Measurements from ENCODE around the gene CRB3. TPM values are rescaled to one million over a fixed set of nuclear protein-coding genes. Genes with fewer than 3 reads are reported as not detected.

Gene CRB3
- total and polyA plus RNA-seq, 2 donors (not counting 3 experiments of a cell fraction or from before 2014, with no cell fraction given) = not detected

- no peak overlapping the region for H3K4me2 ChIP-seq (ENCODE audit: insufficient read depth, low read length)
- H3K27me3 ChIP-seq (ENCODE audit: control insufficient read depth in 2 of 2, insufficient read depth in 2 of 2, low read length in 2 of 2) = no peaks in the 10 kb centered on the region
- no peak for DNase-seq (ENCODE audit: low read depth, low spot score)
- ChIA-PET CTCF (interaction anchor here (1.3 kb wide), 1 partner anchor 27 kb away, joined by 3 read pairs; no protein-coding TSS in a partner anchor), POLR2A (no interaction called here)
- H3K4me3 ChIP-seq (replicated peaks in 1 of 3; ENCODE audit: insufficient read depth in 1 of 3, low read depth in 1 of 3, low read length in 3 of 3) = no peak overlapping the region
- dilution Hi-C loops (cut with MboI; ENCODE audit: extremely low pct_ligation_motif_present, low sequenced_read_pairs) (no loop called here), intact Hi-C loops (cut with micrococcal nuclease) (no loop called here)
- H3K9ac ChIP-seq (replicated peaks; ENCODE audit: extremely low read depth, insufficient read depth, low read length) = no peak overlapping the region
- no peaks in the 10 kb centered on the region for H4K20me1 ChIP-seq (replicated peaks; ENCODE audit: control insufficient read depth, extremely low read depth, insufficient read depth, low read length)
- H3K27ac ChIP-seq (ENCODE audit: insufficient read depth, low read depth, low read length) = no peak overlapping the region
- BruUV-seq (replicated peaks) = no TSS peak
- peaks cover 2 to 6% of the 10 kb centered on the region in 2 experiments for H3K36me3 ChIP-seq (ENCODE audit: control insufficient read depth in 2 of 2, extremely low read depth in 1 of 2, insufficient read depth in 2 of 2, low read length in 2 of 2)
- no peaks in the 10 kb centered on the region for H3K9me1 ChIP-seq (replicated peaks; ENCODE audit: control insufficient read depth, extremely low read depth, insufficient read depth, low read length)
- H2AFZ ChIP-seq (ENCODE audit: low read depth, low read length) = no peak overlapping the region
- H3K79me2 ChIP-seq (ENCODE audit: control insufficient read depth, insufficient read depth, low read length) = no peaks in the 10 kb centered on the region
- TF ChIP-seq MAX (IDR thresholded peaks at IDR 0.05; ENCODE audit: insufficient read depth, insufficient read length) (no peak), JUN (IDR thresholded peaks at IDR 0.05; ENCODE audit: borderline replicate concordance, insufficient read depth, insufficient read length, low read depth) (no peak), EZH2 (IDR thresholded peaks at IDR 0.05; ENCODE audit: borderline replicate concordance, low read depth, low read length, severe bottlenecking) (no peak), GATA2 (IDR thresholded peaks at IDR 0.05; ENCODE audit: insufficient read depth, insufficient read length, low read depth, low read length) (no peak), POLR2A (IDR thresholded peaks at IDR 0.05; ENCODE audit: low read depth, low read length) (no peak), CTCF (IDR thresholded peaks at IDR 0.05; ENCODE audit: extremely low read depth in 1 of 2, insufficient read depth in 1 of 2, low read depth in 1 of 2, low read length in 2 of 2) (no peak), FOS (IDR thresholded peaks at IDR 0.05; ENCODE audit: borderline replicate concordance, insufficient read depth, low read length) (no peak), POLR2AphosphoS5 (IDR thresholded peaks at IDR 0.05; ENCODE audit: insufficient read depth, low read depth, low read length) (no peak), MYC (IDR thresholded peaks at IDR 0.05; ENCODE audit: low read depth, low read length) (no peak)
- FAIRE-seq = no peak
- H3K9me3 ChIP-seq (replicated peaks; ENCODE audit: control insufficient read depth, insufficient read depth, low read length) = no peaks in the 10 kb centered on the region
- no peaks in the 10 kb centered on the region for H3K4me1 ChIP-seq (ENCODE audit: control insufficient read depth, extremely low read depth, insufficient read depth, low read length)
Observed at GRCh38 chr19:6452899-6453298, 11.2 kb upstream of the CRB3 start.

Measured in endothelial cell of umbilical vein (primary cell).